ENCODE results near the gene EDN2.

DNA sequence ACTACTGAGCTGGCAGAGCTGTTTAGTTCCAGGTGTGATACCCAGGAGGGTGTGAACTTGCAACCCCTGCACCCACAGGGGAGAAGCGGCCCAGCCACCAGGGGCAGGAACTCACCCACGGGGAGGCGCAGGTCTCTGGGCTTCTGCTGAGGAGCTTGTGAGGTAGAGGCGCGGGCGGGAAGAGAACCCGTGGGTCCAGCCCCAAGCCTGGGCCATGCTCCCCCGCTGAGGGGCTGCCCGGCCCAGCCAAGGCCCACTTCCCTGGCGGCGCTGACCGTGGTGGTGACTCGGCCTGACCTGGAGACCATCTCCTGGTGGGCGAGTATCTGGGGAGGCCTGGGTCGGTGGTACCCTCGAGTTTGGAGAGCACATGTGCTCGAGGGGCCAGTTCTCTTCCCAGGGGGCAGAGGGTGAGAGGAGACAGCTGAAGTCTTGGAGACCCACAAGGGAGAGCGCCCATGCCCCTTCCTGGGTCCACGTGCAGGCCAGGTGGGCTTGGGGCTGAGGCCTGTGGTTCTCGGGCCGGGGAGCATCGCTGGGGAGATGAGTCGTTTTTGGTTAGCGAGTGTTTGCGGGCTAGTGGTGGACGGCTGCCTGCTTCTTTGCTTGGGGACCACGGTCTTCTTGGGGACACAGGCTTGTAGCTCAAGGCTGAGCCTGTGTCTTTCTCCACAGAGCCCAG, 28.4 kb upstream of the EDN2 start:
- TF ChIP-seq ZNF274 (IDR thresholded peaks at IDR 0.05; ENCODE audit: low read depth, low read length) (no peak), SUZ12 (IDR thresholded peaks at IDR 0.05; ENCODE audit: extremely low read depth, insufficient read depth, insufficient read length) (no peak), YY1 (IDR thresholded peaks at IDR 0.05; ENCODE audit: insufficient read depth, insufficient read length) (no peak)

All from NT2/D1 (cell line).